ENCODE data around the gene CLEC7A.

CLEC7A gene

GRCh38 chr12:10136637-10137205, 6.7 kb upstream of the CLEC7A start:
- DNase-seq: peak; percentile 7

- DNase-seq: no peak
Observed at GRCh38 chr12:10135126-10135525, 5.1 kb upstream of the CLEC7A start.

GRCh38 chr12:10132850-10133370, 2.9 kb upstream of the CLEC7A start:
- DNase-seq: no peak

- DNase-seq: peak; percentile 51
Observed at GRCh38 chr12:10131111-10131690, 1.2 kb upstream of the CLEC7A start.

GRCh38 chr12:10128687-10129086, 1.3 kb downstream of the CLEC7A start:
- peak; percentile 79 for DNase-seq

GRCh38 chr12:10126413-10126812, 3.6 kb downstream of the CLEC7A start:
- DNase-seq: no peak

- DNase-seq: no peak
Observed at GRCh38 chr12:10122689-10123088, 7.3 kb downstream of the CLEC7A start.

GRCh38 chr12:10121278-10121677, 8.7 kb downstream of the CLEC7A start:
- DNase-seq: peak; percentile 75

- no peak for DNase-seq
Observed at GRCh38 chr12:10119066-10119465, 10.9 kb downstream of the CLEC7A start.

GRCh38 chr12:10115890-10116289, 14.1 kb downstream of the CLEC7A start:
- no peak for DNase-seq

- DNase-seq: no peak
Observed at GRCh38 chr12:10115311-10115710, 14.7 kb downstream of the CLEC7A start.

GRCh38 chr12:10113920-10114319, 16.1 kb downstream of the CLEC7A start:
- no peak for DNase-seq

- no peak for DNase-seq
Observed at GRCh38 chr12:10113075-10113474, 16.9 kb downstream of the CLEC7A start.

- DNase-seq: no peak
Observed at GRCh38 chr12:10111451-10111850, 18.5 kb downstream of the CLEC7A start.

- DNase-seq: no peak
Observed at GRCh38 chr12:10110256-10110844, 19.6 kb downstream of the CLEC7A start.

GRCh38 chr12:10102322-10102721, 27.7 kb downstream of the CLEC7A start:
- DNase-seq: no peak

- DNase-seq: no peak
Observed at GRCh38 chr12:10101648-10102220, 28.3 kb downstream of the CLEC7A start.

GRCh38 chr12:10101042-10101579, 28.9 kb downstream of the CLEC7A start:
- DNase-seq: no peak

GRCh38 chr12:10098791-10099190, 31.2 kb downstream of the CLEC7A start, which contains the start of gene CLEC1A:
Gene CLEC1A (minus strand): TSS chr12:10098985. CDS start chr12:10098922, 63 bp downstream.
- DNase-seq: no peak

- no peak for DNase-seq
Observed at GRCh38 chr12:10097521-10097920, 32.5 kb downstream of the CLEC7A start.

GRCh38 chr12:10095971-10096370, 34.0 kb downstream of the CLEC7A start:
- DNase-seq: no peak

- DNase-seq: no peak
Observed at GRCh38 chr12:10094646-10095395, 35.2 kb downstream of the CLEC7A start.

All from hematopoietic multipotent progenitor cell treated with erythropoietin and hydrocortisone succinate and interleukin-3 and kit ligand, for 4 days (in vitro differentiated cells).